ENCODE measurements around the gene BAZ1B. TPM values are rescaled to one million over a fixed set of nuclear protein-coding genes. Genes with fewer than 3 reads are reported as not detected.

BAZ1B gene, protein sequence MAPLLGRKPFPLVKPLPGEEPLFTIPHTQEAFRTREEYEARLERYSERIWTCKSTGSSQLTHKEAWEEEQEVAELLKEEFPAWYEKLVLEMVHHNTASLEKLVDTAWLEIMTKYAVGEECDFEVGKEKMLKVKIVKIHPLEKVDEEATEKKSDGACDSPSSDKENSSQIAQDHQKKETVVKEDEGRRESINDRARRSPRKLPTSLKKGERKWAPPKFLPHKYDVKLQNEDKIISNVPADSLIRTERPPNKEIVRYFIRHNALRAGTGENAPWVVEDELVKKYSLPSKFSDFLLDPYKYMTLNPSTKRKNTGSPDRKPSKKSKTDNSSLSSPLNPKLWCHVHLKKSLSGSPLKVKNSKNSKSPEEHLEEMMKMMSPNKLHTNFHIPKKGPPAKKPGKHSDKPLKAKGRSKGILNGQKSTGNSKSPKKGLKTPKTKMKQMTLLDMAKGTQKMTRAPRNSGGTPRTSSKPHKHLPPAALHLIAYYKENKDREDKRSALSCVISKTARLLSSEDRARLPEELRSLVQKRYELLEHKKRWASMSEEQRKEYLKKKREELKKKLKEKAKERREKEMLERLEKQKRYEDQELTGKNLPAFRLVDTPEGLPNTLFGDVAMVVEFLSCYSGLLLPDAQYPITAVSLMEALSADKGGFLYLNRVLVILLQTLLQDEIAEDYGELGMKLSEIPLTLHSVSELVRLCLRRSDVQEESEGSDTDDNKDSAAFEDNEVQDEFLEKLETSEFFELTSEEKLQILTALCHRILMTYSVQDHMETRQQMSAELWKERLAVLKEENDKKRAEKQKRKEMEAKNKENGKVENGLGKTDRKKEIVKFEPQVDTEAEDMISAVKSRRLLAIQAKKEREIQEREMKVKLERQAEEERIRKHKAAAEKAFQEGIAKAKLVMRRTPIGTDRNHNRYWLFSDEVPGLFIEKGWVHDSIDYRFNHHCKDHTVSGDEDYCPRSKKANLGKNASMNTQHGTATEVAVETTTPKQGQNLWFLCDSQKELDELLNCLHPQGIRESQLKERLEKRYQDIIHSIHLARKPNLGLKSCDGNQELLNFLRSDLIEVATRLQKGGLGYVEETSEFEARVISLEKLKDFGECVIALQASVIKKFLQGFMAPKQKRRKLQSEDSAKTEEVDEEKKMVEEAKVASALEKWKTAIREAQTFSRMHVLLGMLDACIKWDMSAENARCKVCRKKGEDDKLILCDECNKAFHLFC (N-terminal part only)
- 10 to 100 TPM; 55.3 to 72.2 (median 66.2) TPM for total RNA-seq

- H3K4me3 ChIP-seq = peak within 1 kb of the TSS; percentile 71 to 95 (median 90)
- DNase-seq (ENCODE audit: extremely low spot score) = peak; percentile 99
- WGBS = 1% methylated on average over 16 of the region's 71 CpGs
- H3K36me3 ChIP-seq = peaks cover 0 to 2% (median under 1%) of the 10 kb centered on the region in 4 donors
- no peaks in the 10 kb centered on the region for H3K9me3 ChIP-seq
- peaks cover 29 to 47% (median 46%) of the 10 kb centered on the region in 4 donors for H3K4me1 ChIP-seq
- intact Hi-C loops (cut with DNase I) = loop anchor here (5.0 kb wide), 1 partner anchor 35 kb away; the partner anchor contains the start of gene BCL7B
- TF ChIP-seq CTCF (IDR thresholded peaks at IDR 0.05) (peak in 1 of 3 experiments; percentile 10), POLR2A (IDR thresholded peaks at IDR 0.05; ENCODE audit: low read depth) (no peak), POLR2AphosphoS5 (IDR thresholded peaks at IDR 0.05) (peak; percentile 76 to 82)
- peak within 1 kb of the TSS; percentile 88 to 96 (median 94) for H3K27ac ChIP-seq (replicated peaks in 1 of 4)
- H3K27me3 ChIP-seq = no peaks in the 10 kb centered on the region
Measured at GRCh38 chr7:73522105-73522872, at the start of gene BAZ1B. Gene BAZ1B (minus strand): TSS chr7:73522293. CDS start chr7:73521933, 360 bp downstream.

GRCh38 chr7:73570977-73571376 lies 48.9 kb upstream of the BAZ1B start:
- no peaks in the 10 kb centered on the region for H3K27me3 ChIP-seq
- no peaks in the 10 kb centered on the region for H3K9me3 ChIP-seq
- peaks cover 0 to 10% (median 3%) of the 10 kb centered on the region in 4 donors for H3K4me1 ChIP-seq
- H3K36me3 ChIP-seq = peaks cover 44 to 76% (median 66%) of the 10 kb centered on the region in 4 donors
- WGBS = 93% methylated on average over 10 of the region's 10 CpGs
- intact Hi-C loops (cut with DNase I) = no loop called here
- DNase-seq (ENCODE audit: extremely low spot score) = no peak
- no peak overlapping the region for H3K4me3 ChIP-seq
- TF ChIP-seq CTCF (IDR thresholded peaks at IDR 0.05) = no peak
- no peak for TF ChIP-seq POLR2A (IDR thresholded peaks at IDR 0.05; ENCODE audit: low read depth)
- TF ChIP-seq POLR2AphosphoS5 (IDR thresholded peaks at IDR 0.05) = no peak
- TF ChIP-seq EP300 (IDR thresholded peaks at IDR 0.05) = no peak
- no peak overlapping the region for H3K27ac ChIP-seq (replicated peaks in 1 of 4)

GRCh38 chr7:73570521-73570920 lies 48.4 kb upstream of the BAZ1B start:
- Histone ChIP-seq H3K4me1 (peaks cover 0 to 6% (median 1%) of the 10 kb centered on the region in 4 donors), H3K27ac (replicated peaks in 1 of 4) (no peak overlapping the region), H3K9me3 (no peaks in the 10 kb centered on the region), H3K4me3 (no peak overlapping the region), H3K36me3 (peaks cover 44 to 72% (median 64%) of the 10 kb centered on the region in 4 donors), H3K27me3 (no peaks in the 10 kb centered on the region)
- no peak for DNase-seq (ENCODE audit: extremely low spot score)
- TF ChIP-seq POLR2A (IDR thresholded peaks at IDR 0.05; ENCODE audit: low read depth) (no peak), EP300 (IDR thresholded peaks at IDR 0.05) (no peak), POLR2AphosphoS5 (IDR thresholded peaks at IDR 0.05) (no peak), CTCF (IDR thresholded peaks at IDR 0.05) (no peak)
- 97% methylated on average over 5 of the region's 22 CpGs for WGBS
- intact Hi-C loops (cut with DNase I) = no loop called here

DNA sequence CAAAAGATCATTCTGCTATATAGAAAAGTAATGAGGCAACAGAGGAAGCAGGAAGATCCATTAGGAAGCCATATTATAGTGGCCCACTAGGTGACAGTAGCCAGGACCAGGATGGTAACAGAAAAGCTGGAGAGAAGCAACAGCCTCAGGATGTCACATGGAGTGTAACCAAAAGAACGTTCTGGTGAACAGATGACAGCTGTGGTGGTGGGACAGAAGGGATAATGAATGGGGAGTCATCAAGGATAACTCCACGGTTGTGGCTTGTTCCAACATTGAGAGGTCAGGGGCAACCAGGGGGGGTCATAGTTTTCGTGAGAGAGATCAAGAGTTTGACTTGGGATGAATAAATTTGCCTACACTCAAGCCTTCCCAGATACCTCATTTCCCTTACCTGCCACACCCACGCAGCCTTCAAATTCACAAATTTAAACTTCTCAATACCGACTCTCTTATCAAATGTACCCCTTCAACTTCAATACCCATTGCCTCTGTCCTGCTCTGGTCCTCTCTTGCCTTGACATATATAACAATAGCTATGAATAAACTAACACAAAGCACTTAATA lies 47.0 kb upstream of the BAZ1B start:
- Histone ChIP-seq H3K9me3 (no peaks in the 10 kb centered on the region), H3K36me3 (peaks cover 44 to 59% (median 54%) of the 10 kb centered on the region in 4 donors), H3K4me1 (no peaks in the 10 kb centered on the region), H3K27ac (replicated peaks in 1 of 4) (no peak overlapping the region), H3K4me3 (no peak overlapping the region), H3K27me3 (no peaks in the 10 kb centered on the region)
- 79% methylated on average over 5 of the region's 5 CpGs for WGBS
- intact Hi-C loops (cut with DNase I) = no loop called here
- DNase-seq (ENCODE audit: extremely low spot score) = no peak
- TF ChIP-seq CTCF (IDR thresholded peaks at IDR 0.05) (no peak), POLR2A (IDR thresholded peaks at IDR 0.05; ENCODE audit: low read depth) (no peak), POLR2AphosphoS5 (IDR thresholded peaks at IDR 0.05) (no peak), EP300 (IDR thresholded peaks at IDR 0.05) (no peak)

Measured in esophagus muscularis mucosa (tissue), 4 donors.